ENCODE measurements around the gene RFX8. TPM values are rescaled to one million over a fixed set of nuclear protein-coding genes. Genes with fewer than 3 reads are reported as not detected.
A peak's percentile ranks its signal among the peaks of the same experiment; 100 is the strongest.
"Not testable (repeated sequence)": the region's sequence is repeated elsewhere in the genome, so short reads cannot be mapped to it uniquely, and the experiment has no call there.

Gene RFX8
- total RNA-seq, 2 experiments from 2014 or later, result 0.30 to 0.90 TPM

- ATAC-seq (no peak), DNase-seq (no peak)
- Mint-ChIP-seq H3K27me3 (no peaks in the 10 kb centered on the region), H3K9me3 (ENCODE audit: low read depth) (no peaks in the 10 kb centered on the region), H3K4me1 (peaks cover 19% of the 10 kb centered on the region), H3K36me3 (ENCODE audit: low read depth) (no peaks in the 10 kb centered on the region), H3K4me3 (no peak overlapping the region), H3K27ac (no peak overlapping the region)
- CTCF ChIA-PET, result no interaction called here
- POLR2A ChIA-PET, result no interaction called here
- intact Hi-C loops (cut with DNase I, micrococcal nuclease), result no loop called here
These were observed 35.2 kb downstream of the RFX8 start for GRCh38 chr2:101439716-101440115.

- POLR2A ChIA-PET, result not testable (repeated sequence)
- H3K4me1 Mint-ChIP-seq, result peaks cover 19% of the 10 kb centered on the region
- DNase-seq, result peak; percentile 16
These were observed 36.4 kb downstream of the RFX8 start for GRCh38 chr2:101438555-101438954.

GRCh38 chr2:101435001-101435862 is 39.7 kb downstream of the RFX8 start:
- H3K36me3 Mint-ChIP-seq (ENCODE audit: low read depth), result no peaks in the 10 kb centered on the region
- DNase-seq, result no peak
- ChIA-PET CTCF (interaction anchor here (0.8 to 1.8 kb wide), 2 partner anchors 17 to 77 kb away, joined by 3 to 4 read pairs; no protein-coding TSS in a partner anchor), POLR2A (no interaction called here)
- H3K4me3 Mint-ChIP-seq, result no peak overlapping the region
- H3K4me1 Mint-ChIP-seq, result peaks cover under 1% of the 10 kb centered on the region
- no peaks in the 10 kb centered on the region for H3K27me3 Mint-ChIP-seq
- H3K9me3 Mint-ChIP-seq (ENCODE audit: low read depth), result no peaks in the 10 kb centered on the region
- H3K27ac Mint-ChIP-seq, result no peak overlapping the region
- ATAC-seq, result no peak
- intact Hi-C loops (cut with DNase I, micrococcal nuclease), result no loop called here

More at GRCh38 chr2:101438555-101438954, 36.4 kb downstream of the RFX8 start:
- H3K27me3 Mint-ChIP-seq; H3K36me3 Mint-ChIP-seq (ENCODE audit: low read depth); H3K9me3 Mint-ChIP-seq (ENCODE audit: low read depth); H3K4me3 Mint-ChIP-seq; H3K27ac Mint-ChIP-seq; intact Hi-C loops (cut with DNase I, micrococcal nuclease): not testable (repeated sequence)
- CTCF ChIA-PET, result interaction anchor here (0.5 to 1.7 kb wide), 2 partner anchors 48 to 179 kb away, joined by 3 to 5 read pairs; no protein-coding TSS in a partner anchor
- ATAC-seq, result peak; percentile 90

GRCh38 chr2:101433465-101433864 is 41.4 kb downstream of the RFX8 start:
- no peaks in the 10 kb centered on the region for H3K4me1 Mint-ChIP-seq
- no peak overlapping the region for H3K4me3 Mint-ChIP-seq
- intact Hi-C loops (cut with DNase I, micrococcal nuclease), result no loop called here
- DNase-seq (no peak), ATAC-seq (no peak)
- no peak overlapping the region for H3K27ac Mint-ChIP-seq
- no peaks in the 10 kb centered on the region for H3K27me3 Mint-ChIP-seq
- ChIA-PET CTCF (interaction anchor here (1.3 kb wide), 1 partner anchor 17 kb away, joined by 3 read pairs; no protein-coding TSS in a partner anchor), POLR2A (no interaction called here)
- H3K36me3 Mint-ChIP-seq (ENCODE audit: low read depth), result no peaks in the 10 kb centered on the region
- no peaks in the 10 kb centered on the region for H3K9me3 Mint-ChIP-seq (ENCODE audit: low read depth)

GRCh38 chr2:101432411-101433181 is 42.3 kb downstream of the RFX8 start:
- H3K4me1 Mint-ChIP-seq, result no peaks in the 10 kb centered on the region

GRCh38 chr2:101431486-101431885 is 43.4 kb downstream of the RFX8 start:
- ATAC-seq (no peak), DNase-seq (no peak)
- Mint-ChIP-seq H3K4me1 (no peaks in the 10 kb centered on the region), H3K36me3 (ENCODE audit: low read depth) (no peaks in the 10 kb centered on the region), H3K4me3 (no peak overlapping the region), H3K27ac (no peak overlapping the region), H3K27me3 (no peaks in the 10 kb centered on the region), H3K9me3 (ENCODE audit: low read depth) (no peaks in the 10 kb centered on the region)
- ChIA-PET POLR2A (no interaction called here), CTCF (interaction anchor here (0.6 kb wide), 1 partner anchor 322 kb away, joined by 3 read pairs; no protein-coding TSS in a partner anchor)
- intact Hi-C loops (cut with DNase I, micrococcal nuclease), result no loop called here

More at GRCh38 chr2:101432411-101433181, 42.3 kb downstream of the RFX8 start:
- POLR2A ChIA-PET, result no interaction called here
- Mint-ChIP-seq H3K36me3 (ENCODE audit: low read depth) (no peaks in the 10 kb centered on the region), H3K27me3 (no peaks in the 10 kb centered on the region), H3K27ac (no peak overlapping the region), H3K4me3 (no peak overlapping the region), H3K9me3 (ENCODE audit: low read depth) (no peaks in the 10 kb centered on the region)
- CTCF ChIA-PET, result interaction anchor here (0.7 kb wide), 1 partner anchor 68 kb away, joined by 3 read pairs; no protein-coding TSS in a partner anchor
- DNase-seq (no peak), ATAC-seq (no peak)
- intact Hi-C loops (cut with DNase I, micrococcal nuclease), result no loop called here

GRCh38 chr2:101430156-101430555 is 44.8 kb downstream of the RFX8 start:
- ChIA-PET POLR2A (no interaction called here), CTCF (interaction anchor here (1.0 kb wide), 1 partner anchor 401 kb away, joined by 3 read pairs; no protein-coding TSS in a partner anchor)
- Mint-ChIP-seq H3K27ac (no peak overlapping the region), H3K36me3 (ENCODE audit: low read depth) (no peaks in the 10 kb centered on the region), H3K27me3 (no peaks in the 10 kb centered on the region), H3K9me3 (ENCODE audit: low read depth) (no peaks in the 10 kb centered on the region), H3K4me3 (no peak overlapping the region), H3K4me1 (no peaks in the 10 kb centered on the region)
- no peak for DNase-seq
- no peak for ATAC-seq
- intact Hi-C loops (cut with DNase I, micrococcal nuclease), result no loop called here

GRCh38 chr2:101429453-101429852 is 45.5 kb downstream of the RFX8 start:
- intact Hi-C loops (cut with DNase I, micrococcal nuclease), result no loop called here
- DNase-seq (no peak), ATAC-seq (no peak)
- no peaks in the 10 kb centered on the region for H3K4me1 Mint-ChIP-seq
- no peaks in the 10 kb centered on the region for H3K9me3 Mint-ChIP-seq (ENCODE audit: low read depth)
- H3K27me3 Mint-ChIP-seq, result no peaks in the 10 kb centered on the region
- no peak overlapping the region for H3K27ac Mint-ChIP-seq
- ChIA-PET CTCF (interaction anchor here (1.0 kb wide), 1 partner anchor 402 kb away, joined by 3 read pairs; no protein-coding TSS in a partner anchor), POLR2A (no interaction called here)
- H3K4me3 Mint-ChIP-seq, result no peak overlapping the region
- no peaks in the 10 kb centered on the region for H3K36me3 Mint-ChIP-seq (ENCODE audit: low read depth)

- intact Hi-C loops (cut with DNase I, micrococcal nuclease), result no loop called here
- DNase-seq (no peak), ATAC-seq (no peak)
- no peaks in the 10 kb centered on the region for H3K27me3 Mint-ChIP-seq
- CTCF ChIA-PET, result interaction anchor here (0.5 to 1.0 kb wide), 2 partner anchors 403 to 835 kb away, joined by 3 read pairs; no protein-coding TSS in a partner anchor
- H3K4me3 Mint-ChIP-seq, result no peak overlapping the region
- H3K27ac Mint-ChIP-seq, result no peak overlapping the region
- H3K9me3 Mint-ChIP-seq (ENCODE audit: low read depth), result no peaks in the 10 kb centered on the region
- no peaks in the 10 kb centered on the region for H3K36me3 Mint-ChIP-seq (ENCODE audit: low read depth)
- no peaks in the 10 kb centered on the region for H3K4me1 Mint-ChIP-seq
- POLR2A ChIA-PET, result no interaction called here
These were observed 46.3 kb downstream of the RFX8 start for GRCh38 chr2:101428422-101429176.

- no peaks in the 10 kb centered on the region for H3K36me3 Mint-ChIP-seq (ENCODE audit: low read depth)
- intact Hi-C loops (cut with DNase I, micrococcal nuclease), result no loop called here
- no peak overlapping the region for H3K4me3 Mint-ChIP-seq
- H3K27ac Mint-ChIP-seq, result no peak overlapping the region
- CTCF ChIA-PET, result no interaction called here
- POLR2A ChIA-PET, result no interaction called here
- H3K27me3 Mint-ChIP-seq, result no peaks in the 10 kb centered on the region
- no peaks in the 10 kb centered on the region for H3K4me1 Mint-ChIP-seq
- DNase-seq (no peak), ATAC-seq (no peak)
- no peaks in the 10 kb centered on the region for H3K9me3 Mint-ChIP-seq (ENCODE audit: low read depth)
These were observed 47.2 kb downstream of the RFX8 start for GRCh38 chr2:101427743-101428142.

GRCh38 chr2:101427240-101427639 is 47.7 kb downstream of the RFX8 start:
- H3K4me3 Mint-ChIP-seq, result no peak overlapping the region
- no peaks in the 10 kb centered on the region for H3K9me3 Mint-ChIP-seq (ENCODE audit: low read depth)
- POLR2A ChIA-PET, result no interaction called here
- H3K36me3 Mint-ChIP-seq (ENCODE audit: low read depth), result no peaks in the 10 kb centered on the region
- intact Hi-C loops (cut with DNase I, micrococcal nuclease), result no loop called here
- H3K4me1 Mint-ChIP-seq, result no peaks in the 10 kb centered on the region
- CTCF ChIA-PET, result interaction anchor here (1.5 kb wide), 1 partner anchor 10 kb away, joined by 3 read pairs; no protein-coding TSS in a partner anchor
- ATAC-seq (no peak), DNase-seq (no peak)
- H3K27me3 Mint-ChIP-seq, result no peaks in the 10 kb centered on the region
- H3K27ac Mint-ChIP-seq, result no peak overlapping the region
